Transverse colon (tissue), 4 donors: ENCODE results near the gene IYD.

Source experiments
- POLR2AphosphoS5 ChIP-seq, 3 donors: sonication (generic); formaldehyde crosslinking; IDR thresholded peaks; one replicate each; pipeline ENCODE4 v1.6.1; 2016; ENCODE audit warnings: antibody characterized with exemption in 3 of 3
- TF ChIP-seq, protein P1 (sequence below), 5 experiments: fragments of 200-600 bp in 3 of 5; fragments of 450-650 bp in 2 of 5; sonication (generic) in 3 of 5; IDR thresholded peaks; 1 replicate in 2 of 5; 2 replicates in 3 of 5; pipeline ENCODE4 v1.5.1; 2016 to 2017; ENCODE audit warnings: antibody characterized with exemption in 5 of 5, inconsistent platforms in 3 of 5, mild to moderate bottlenecking in 2 of 5, moderate library complexity in 1 of 5

GRCh38 chr6:150370112-150370511 is 1.3 kb downstream of the IYD start:
- TF ChIP-seq POLR2AphosphoS5 (IDR thresholded peaks at IDR 0.05), result no peak
- TF ChIP-seq, protein P1, sequence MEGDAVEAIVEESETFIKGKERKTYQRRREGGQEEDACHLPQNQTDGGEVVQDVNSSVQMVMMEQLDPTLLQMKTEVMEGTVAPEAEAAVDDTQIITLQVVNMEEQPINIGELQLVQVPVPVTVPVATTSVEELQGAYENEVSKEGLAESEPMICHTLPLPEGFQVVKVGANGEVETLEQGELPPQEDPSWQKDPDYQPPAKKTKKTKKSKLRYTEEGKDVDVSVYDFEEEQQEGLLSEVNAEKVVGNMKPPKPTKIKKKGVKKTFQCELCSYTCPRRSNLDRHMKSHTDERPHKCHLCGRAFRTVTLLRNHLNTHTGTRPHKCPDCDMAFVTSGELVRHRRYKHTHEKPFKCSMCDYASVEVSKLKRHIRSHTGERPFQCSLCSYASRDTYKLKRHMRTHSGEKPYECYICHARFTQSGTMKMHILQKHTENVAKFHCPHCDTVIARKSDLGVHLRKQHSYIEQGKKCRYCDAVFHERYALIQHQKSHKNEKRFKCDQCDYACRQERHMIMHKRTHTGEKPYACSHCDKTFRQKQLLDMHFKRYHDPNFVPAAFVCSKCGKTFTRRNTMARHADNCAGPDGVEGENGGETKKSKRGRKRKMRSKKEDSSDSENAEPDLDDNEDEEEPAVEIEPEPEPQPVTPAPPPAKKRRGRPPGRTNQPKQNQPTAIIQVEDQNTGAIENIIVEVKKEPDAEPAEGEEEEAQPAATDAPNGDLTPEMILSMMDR (IDR thresholded peaks at IDR 0.05), result no peak
